Nephron (organoid): ENCODE measurements around the gene WIPF1.

Experiments
- H3K27ac Mint-ChIP-seq, 3 experiments: 2 replicates each; pipeline ENCODE4 v1.8.0; 2020; ENCODE audit warnings: mixed read lengths in 3 of 3, mild to moderate bottlenecking in 2 of 3, moderate library complexity in 1 of 3
- H3K27me3 Mint-ChIP-seq: 2 replicates; pipeline ENCODE4 v1.8.0; 2021; ENCODE audit warnings: low read depth, mild to moderate bottlenecking, moderate library complexity, mixed read lengths
- H3K36me3 Mint-ChIP-seq: 2 replicates; pipeline ENCODE4 v1.8.0; 2020; ENCODE audit warnings: low read depth, mixed read lengths
- H3K4me1 Mint-ChIP-seq: 2 replicates; pipeline ENCODE4 v1.8.0; 2020; ENCODE audit warnings: mixed read lengths
- H3K4me3 Mint-ChIP-seq, 3 experiments: 2 replicates each; pipeline ENCODE4 v1.8.0; 2020; ENCODE audit warnings: mild to moderate bottlenecking in 3 of 3, mixed read lengths in 3 of 3, moderate library complexity in 2 of 3
- H3K9me3 Mint-ChIP-seq: 2 replicates; pipeline ENCODE4 v1.8.0; 2020; ENCODE audit warnings: mixed read lengths
- TF ChIP-seq, protein P1 (sequence below), 3 experiments: fragments of 200-600 bp; sonication (generic); IDR thresholded peaks; one replicate each; pipeline ENCODE4 v1.5.0; 2021; ENCODE audit warnings: antibody characterized with exemption in 3 of 3; ENCODE audit not compliant: unreplicated experiment in 3 of 3

WIPF1 gene

GRCh38 chr2:174632841-174633622 is 35.4 kb upstream of the WIPF1 start:
- Mint-ChIP-seq H3K27ac (peak overlapping the region; percentile 84 to 96 (median 89)), H3K4me3 (no peak overlapping the region), H3K27me3 (no peaks in the 10 kb centered on the region), H3K9me3 (no peaks in the 10 kb centered on the region), H3K4me1 (peaks cover 34% of the 10 kb centered on the region), H3K36me3 (peaks cover 4% of the 10 kb centered on the region)
- TF ChIP-seq, protein P1, sequence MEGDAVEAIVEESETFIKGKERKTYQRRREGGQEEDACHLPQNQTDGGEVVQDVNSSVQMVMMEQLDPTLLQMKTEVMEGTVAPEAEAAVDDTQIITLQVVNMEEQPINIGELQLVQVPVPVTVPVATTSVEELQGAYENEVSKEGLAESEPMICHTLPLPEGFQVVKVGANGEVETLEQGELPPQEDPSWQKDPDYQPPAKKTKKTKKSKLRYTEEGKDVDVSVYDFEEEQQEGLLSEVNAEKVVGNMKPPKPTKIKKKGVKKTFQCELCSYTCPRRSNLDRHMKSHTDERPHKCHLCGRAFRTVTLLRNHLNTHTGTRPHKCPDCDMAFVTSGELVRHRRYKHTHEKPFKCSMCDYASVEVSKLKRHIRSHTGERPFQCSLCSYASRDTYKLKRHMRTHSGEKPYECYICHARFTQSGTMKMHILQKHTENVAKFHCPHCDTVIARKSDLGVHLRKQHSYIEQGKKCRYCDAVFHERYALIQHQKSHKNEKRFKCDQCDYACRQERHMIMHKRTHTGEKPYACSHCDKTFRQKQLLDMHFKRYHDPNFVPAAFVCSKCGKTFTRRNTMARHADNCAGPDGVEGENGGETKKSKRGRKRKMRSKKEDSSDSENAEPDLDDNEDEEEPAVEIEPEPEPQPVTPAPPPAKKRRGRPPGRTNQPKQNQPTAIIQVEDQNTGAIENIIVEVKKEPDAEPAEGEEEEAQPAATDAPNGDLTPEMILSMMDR (IDR thresholded peaks at IDR 0.05; ENCODE audit: unreplicated experiment in 3 of 3): no peak

- H3K4me3 Mint-ChIP-seq: no peak overlapping the region
- H3K9me3 Mint-ChIP-seq: no peaks in the 10 kb centered on the region
- H3K27me3 Mint-ChIP-seq: no peaks in the 10 kb centered on the region
- peaks cover 4% of the 10 kb centered on the region for H3K36me3 Mint-ChIP-seq
- TF ChIP-seq, protein P1 (IDR thresholded peaks at IDR 0.05; ENCODE audit: unreplicated experiment in 3 of 3): no peak
- H3K4me1 Mint-ChIP-seq: peaks cover 32% of the 10 kb centered on the region
- peak overlapping the region in 2 of 3 experiments; percentile 49 to 96 for H3K27ac Mint-ChIP-seq
Observed at GRCh38 chr2:174631009-174631981, 33.7 kb upstream of the WIPF1 start.

- TF ChIP-seq, protein P1 (IDR thresholded peaks at IDR 0.05; ENCODE audit: unreplicated experiment in 3 of 3): no peak
- H3K27me3 Mint-ChIP-seq: no peaks in the 10 kb centered on the region
- no peaks in the 10 kb centered on the region for H3K9me3 Mint-ChIP-seq
Observed at GRCh38 chr2:174630107-174630506, 32.5 kb upstream of the WIPF1 start.

GRCh38 chr2:174629506-174629905 is 31.9 kb upstream of the WIPF1 start:
- H3K36me3 Mint-ChIP-seq: peaks cover 4% of the 10 kb centered on the region
- no peaks in the 10 kb centered on the region for H3K27me3 Mint-ChIP-seq
- no peak overlapping the region for H3K4me3 Mint-ChIP-seq
- no peak overlapping the region for H3K27ac Mint-ChIP-seq
- H3K9me3 Mint-ChIP-seq: no peaks in the 10 kb centered on the region
- H3K4me1 Mint-ChIP-seq: peaks cover 36% of the 10 kb centered on the region
- TF ChIP-seq, protein P1 (IDR thresholded peaks at IDR 0.05; ENCODE audit: unreplicated experiment in 3 of 3): no peak

More at GRCh38 chr2:174630107-174630506, 32.5 kb upstream of the WIPF1 start:
- H3K27ac Mint-ChIP-seq: no peak overlapping the region
- H3K36me3 Mint-ChIP-seq: peaks cover 4% of the 10 kb centered on the region
- no peak overlapping the region for H3K4me3 Mint-ChIP-seq
- peaks cover 38% of the 10 kb centered on the region for H3K4me1 Mint-ChIP-seq

- H3K9me3 Mint-ChIP-seq: no peaks in the 10 kb centered on the region
- peaks cover 36% of the 10 kb centered on the region for H3K4me1 Mint-ChIP-seq
- no peak overlapping the region for H3K4me3 Mint-ChIP-seq
- H3K36me3 Mint-ChIP-seq: peaks cover 4% of the 10 kb centered on the region
- TF ChIP-seq, protein P1 (IDR thresholded peaks at IDR 0.05; ENCODE audit: unreplicated experiment in 3 of 3): no peak
- H3K27me3 Mint-ChIP-seq: no peaks in the 10 kb centered on the region
- no peak overlapping the region for H3K27ac Mint-ChIP-seq
Observed at GRCh38 chr2:174628528-174629169, 31.0 kb upstream of the WIPF1 start.
